Measurements from ENCODE around the gene PRKCE. TPM values are rescaled to one million over a fixed set of nuclear protein-coding genes. Genes with fewer than 3 reads are reported as not detected.

Gene PRKCE
- 1 to 10 TPM; 6.1 to 8.0 TPM for total RNA-seq

DNA sequence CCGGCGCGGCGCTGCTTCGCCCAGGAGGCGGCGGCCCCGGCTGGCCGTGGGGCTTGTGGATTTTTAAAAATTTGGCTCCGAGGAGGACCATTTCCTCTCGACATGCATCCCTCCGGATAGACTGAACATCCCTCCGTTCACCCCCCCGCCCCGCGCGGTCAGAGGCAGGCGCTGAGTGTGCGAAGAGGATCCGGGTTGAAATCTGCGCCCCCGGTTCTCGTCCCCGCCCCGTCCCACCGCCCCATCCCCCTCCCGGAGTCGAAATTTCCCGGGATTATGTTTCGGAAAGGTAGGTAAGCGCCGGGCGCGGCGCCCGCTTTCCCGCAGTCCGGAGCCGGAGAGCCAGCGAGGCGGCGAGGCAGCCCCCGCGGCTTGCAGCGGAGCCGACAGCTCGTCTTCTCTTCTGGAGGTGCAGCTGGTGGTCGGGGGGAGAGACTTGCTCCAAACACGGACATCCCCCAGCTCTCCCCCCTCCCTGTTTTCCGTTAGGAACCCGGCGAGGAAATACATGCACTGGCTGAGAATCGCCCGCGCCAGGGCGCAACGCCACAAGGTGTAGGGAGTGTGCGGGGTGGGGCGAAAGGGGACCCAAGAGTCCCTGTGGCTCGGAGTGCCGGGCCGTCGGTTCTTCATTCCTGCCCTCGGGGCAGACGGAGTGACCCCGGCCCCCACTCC is at the start of gene PRKCE:
TSS of gene PRKCE (plus strand) at position 261 of the 675 bp plus-strand sequence.
- H3K4me3 Mint-ChIP-seq: peak within 1 kb of the TSS; percentile 95
- DNase-seq: peak; percentile 30
- H3K9me3 Mint-ChIP-seq: no peaks in the 10 kb centered on the region
- H3K27ac Mint-ChIP-seq: peak within 1 kb of the TSS; percentile 93
- peaks cover 2% of the 10 kb centered on the region for H3K36me3 Mint-ChIP-seq
- peaks cover 3% of the 10 kb centered on the region for H3K27me3 Mint-ChIP-seq
- H3K4me1 Mint-ChIP-seq: peaks cover 27% of the 10 kb centered on the region

DNA sequence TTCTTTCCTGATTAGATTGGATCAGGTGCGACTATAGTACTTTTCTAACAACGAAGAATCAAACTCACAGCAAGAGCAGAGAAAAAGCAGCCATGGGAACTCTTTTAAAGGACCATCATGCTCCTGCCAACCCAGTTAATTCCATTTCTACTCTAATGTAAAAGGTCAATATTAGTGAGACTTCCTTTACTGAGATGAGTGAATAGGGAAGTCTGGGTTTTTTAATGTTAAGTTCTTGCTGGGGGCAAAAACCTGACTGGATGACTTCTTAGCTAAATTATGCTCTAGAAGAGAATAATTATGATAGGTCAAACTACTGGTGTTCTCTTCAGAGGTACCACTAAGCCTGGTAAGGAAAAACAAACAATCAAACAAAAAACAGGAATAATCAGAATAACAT is 48.9 kb upstream of the PRKCE start:
- peaks cover 8% of the 10 kb centered on the region for H3K4me1 Mint-ChIP-seq
- no peak overlapping the region for H3K4me3 Mint-ChIP-seq
- no peaks in the 10 kb centered on the region for H3K27me3 Mint-ChIP-seq
- H3K27ac Mint-ChIP-seq: no peak overlapping the region
- peaks cover 38% of the 10 kb centered on the region for H3K36me3 Mint-ChIP-seq
- no peak for DNase-seq
- H3K9me3 Mint-ChIP-seq: no peaks in the 10 kb centered on the region

DNA sequence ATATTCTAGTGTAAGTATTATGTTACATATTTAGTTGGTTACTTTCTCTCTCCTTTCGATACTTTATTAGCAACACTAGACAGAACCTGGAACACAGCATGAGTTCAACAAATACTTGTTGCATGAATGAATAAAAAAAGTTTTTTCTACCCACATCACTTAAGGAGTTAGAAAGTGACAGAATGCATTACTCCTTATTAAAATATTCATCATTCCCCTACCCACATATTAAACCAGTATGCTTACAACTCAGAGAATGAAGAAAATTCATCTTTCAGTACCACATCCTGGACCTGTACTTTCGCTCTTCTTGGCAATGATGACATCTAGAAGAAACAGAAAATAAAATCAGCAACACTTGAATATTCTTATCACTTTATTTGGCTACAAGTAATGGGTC is 46.4 kb upstream of the PRKCE start:
- Mint-ChIP-seq H3K9me3 (no peaks in the 10 kb centered on the region), H3K27ac (no peak overlapping the region), H3K36me3 (peaks cover 23% of the 10 kb centered on the region), H3K27me3 (no peaks in the 10 kb centered on the region), H3K4me1 (peaks cover 18% of the 10 kb centered on the region), H3K4me3 (no peak overlapping the region)
- no peak for DNase-seq

DNA sequence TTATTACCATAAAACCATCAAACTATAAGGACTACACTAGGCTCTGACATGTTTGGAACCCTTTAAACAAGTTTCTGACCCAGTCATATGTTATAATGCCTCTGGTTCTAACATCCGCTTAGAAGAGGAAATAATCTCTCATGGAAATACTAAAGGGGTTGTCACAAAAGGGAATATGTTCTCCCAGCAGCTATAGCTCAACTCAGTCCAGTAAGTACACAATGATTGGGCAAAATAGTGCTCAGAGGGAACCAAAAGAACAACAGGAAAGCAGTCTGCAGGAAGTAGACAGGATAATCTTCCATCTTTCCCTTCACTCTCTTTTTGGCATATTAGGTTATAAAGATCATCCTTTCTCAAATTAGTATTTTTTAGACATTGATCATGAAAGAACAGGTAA is 44.7 kb upstream of the PRKCE start:
- no peaks in the 10 kb centered on the region for H3K9me3 Mint-ChIP-seq
- peaks cover 21% of the 10 kb centered on the region for H3K4me1 Mint-ChIP-seq
- H3K36me3 Mint-ChIP-seq: peaks cover 10% of the 10 kb centered on the region
- H3K4me3 Mint-ChIP-seq: no peak overlapping the region
- no peak overlapping the region for H3K27ac Mint-ChIP-seq
- H3K27me3 Mint-ChIP-seq: no peaks in the 10 kb centered on the region
- no peak for DNase-seq

DNA sequence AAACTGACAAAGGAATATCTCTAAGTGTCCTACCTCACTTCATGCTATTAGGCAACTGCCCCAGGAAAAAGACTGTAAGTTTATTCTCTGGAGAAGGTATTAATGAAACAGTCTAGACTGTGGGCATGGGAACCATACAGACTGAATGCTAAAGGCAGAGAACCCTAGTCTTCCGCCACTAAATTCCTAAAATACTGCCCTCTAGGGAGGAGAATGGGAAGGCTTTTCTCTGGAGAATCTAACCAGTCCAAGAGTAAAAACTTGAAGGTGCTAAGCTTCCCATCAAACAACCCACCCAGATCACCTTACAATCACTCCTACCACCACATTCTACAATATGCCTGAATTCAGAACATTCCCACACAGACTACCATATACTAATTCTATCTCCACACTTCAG is 43.8 kb upstream of the PRKCE start:
- Mint-ChIP-seq H3K4me3 (no peak overlapping the region), H3K27me3 (no peaks in the 10 kb centered on the region), H3K9me3 (no peaks in the 10 kb centered on the region), H3K27ac (no peak overlapping the region), H3K4me1 (peaks cover 24% of the 10 kb centered on the region), H3K36me3 (peaks cover 7% of the 10 kb centered on the region)
- DNase-seq: no peak

DNA sequence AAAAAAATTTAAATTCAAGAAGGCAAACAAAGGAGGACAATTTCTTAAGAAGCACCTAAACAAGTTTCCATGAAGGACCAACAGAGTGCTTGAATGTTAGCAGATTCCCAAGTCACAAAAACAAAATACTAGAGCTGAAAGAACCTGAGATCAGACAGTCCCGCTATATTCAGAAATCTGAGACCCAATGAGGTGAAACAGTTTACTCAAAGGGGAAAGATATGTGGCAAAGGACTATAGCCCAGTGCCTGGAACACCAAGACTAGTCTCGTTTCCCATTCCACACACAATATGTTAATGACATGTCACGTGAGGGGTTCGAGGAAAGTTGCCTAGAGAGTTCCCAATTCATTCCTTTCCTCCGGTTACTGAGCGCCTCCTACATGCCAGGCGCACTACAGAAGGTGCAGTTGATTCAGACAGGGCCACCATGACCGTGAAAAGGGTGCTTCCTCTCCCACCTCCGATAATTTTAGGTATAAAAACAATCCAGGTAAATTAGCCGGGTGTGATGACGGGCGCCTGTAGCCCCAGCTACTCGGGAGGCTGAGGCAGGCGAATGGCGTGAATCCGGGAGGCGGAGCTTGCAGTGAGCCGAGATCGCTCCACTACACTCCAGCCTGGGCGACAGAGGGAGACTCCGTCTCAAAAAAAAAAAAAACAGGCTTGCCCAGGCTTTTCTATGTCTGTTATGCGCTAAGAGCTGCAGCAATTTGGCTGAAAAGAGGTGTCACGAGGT is 41.0 kb upstream of the PRKCE start:
- Mint-ChIP-seq H3K4me3 (peak overlapping the region; percentile 96), H3K9me3 (no peaks in the 10 kb centered on the region), H3K27me3 (no peaks in the 10 kb centered on the region), H3K36me3 (no peaks in the 10 kb centered on the region), H3K27ac (peak overlapping the region; percentile 94), H3K4me1 (peaks cover 22% of the 10 kb centered on the region)
- peak; percentile 35 for DNase-seq

DNA sequence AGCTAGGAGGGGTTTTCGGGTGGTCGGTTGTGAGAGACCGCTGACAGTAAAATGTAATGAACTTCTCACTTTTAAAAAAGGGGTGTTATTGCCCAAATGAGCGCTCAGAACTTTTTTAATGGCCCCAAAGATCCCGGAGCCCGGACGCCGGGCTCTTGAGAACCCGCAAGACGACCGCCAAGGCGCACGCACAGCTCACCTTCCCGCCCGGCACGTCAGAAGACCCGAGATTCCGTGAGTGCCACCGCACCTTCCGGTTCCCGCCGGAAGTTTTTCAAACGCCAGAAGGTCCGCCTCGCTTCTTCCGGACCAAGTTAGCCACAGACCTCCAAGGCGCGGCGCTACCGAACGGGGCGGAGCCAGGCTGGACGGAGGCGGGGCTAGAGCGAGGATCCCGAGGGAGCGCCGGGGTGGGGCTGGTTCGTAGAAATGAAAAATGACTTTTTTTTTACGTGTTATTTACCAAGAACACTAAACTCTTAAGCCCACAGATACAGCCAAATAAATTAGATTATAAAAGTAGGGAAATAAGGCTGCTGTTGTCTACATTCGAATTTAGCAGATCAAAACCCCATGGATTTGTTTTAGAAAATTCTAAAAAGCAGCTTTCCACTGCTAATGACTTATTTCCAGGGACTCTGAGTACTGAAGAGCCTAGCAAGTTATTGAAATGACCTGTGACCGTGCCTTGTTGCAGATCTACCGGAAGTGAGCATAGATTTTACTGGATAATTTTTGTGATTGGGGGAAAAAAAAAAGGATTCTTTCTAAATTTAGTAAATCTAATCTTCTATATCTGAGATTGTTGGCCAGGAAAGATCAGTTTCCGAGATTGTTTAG is 40.2 kb upstream of the PRKCE start, which contains the start of gene SRBD1:
TSS of gene SRBD1 (minus strand) at position 248 of the 840 bp plus-strand sequence. CDS start 5,826 bp downstream, outside the sequence.
- H3K4me3 Mint-ChIP-seq: peak within 1 kb of the TSS; percentile 96
- H3K27ac Mint-ChIP-seq: peak within 1 kb of the TSS; percentile 94
- H3K9me3 Mint-ChIP-seq: no peaks in the 10 kb centered on the region
- no peaks in the 10 kb centered on the region for H3K27me3 Mint-ChIP-seq
- H3K36me3 Mint-ChIP-seq: no peaks in the 10 kb centered on the region
- peak; percentile 92 for DNase-seq
- H3K4me1 Mint-ChIP-seq: peaks cover 22% of the 10 kb centered on the region

DNA sequence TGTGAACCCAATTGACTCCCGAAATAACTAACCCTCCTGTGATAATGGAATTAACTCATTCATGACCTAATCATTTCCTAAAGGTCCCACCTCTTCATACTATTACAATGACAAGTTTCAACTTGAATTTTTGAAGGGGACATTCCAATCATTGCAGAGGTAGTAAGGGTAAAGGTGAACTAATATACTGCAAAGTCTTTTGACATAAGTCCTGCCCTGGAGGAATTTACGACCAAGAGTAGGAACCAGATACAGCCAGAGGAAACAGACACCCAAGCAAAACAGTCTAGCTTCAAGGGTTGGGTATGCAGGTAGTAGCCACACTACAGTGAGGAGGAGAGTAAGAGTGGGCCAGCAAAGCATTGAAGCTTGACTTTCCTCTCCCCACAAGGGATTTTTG is 39.2 kb upstream of the PRKCE start:
- Mint-ChIP-seq H3K36me3 (no peaks in the 10 kb centered on the region), H3K4me3 (no peak overlapping the region), H3K27ac (no peak overlapping the region), H3K27me3 (no peaks in the 10 kb centered on the region), H3K4me1 (peaks cover 19% of the 10 kb centered on the region), H3K9me3 (no peaks in the 10 kb centered on the region)
- DNase-seq: no peak

DNA sequence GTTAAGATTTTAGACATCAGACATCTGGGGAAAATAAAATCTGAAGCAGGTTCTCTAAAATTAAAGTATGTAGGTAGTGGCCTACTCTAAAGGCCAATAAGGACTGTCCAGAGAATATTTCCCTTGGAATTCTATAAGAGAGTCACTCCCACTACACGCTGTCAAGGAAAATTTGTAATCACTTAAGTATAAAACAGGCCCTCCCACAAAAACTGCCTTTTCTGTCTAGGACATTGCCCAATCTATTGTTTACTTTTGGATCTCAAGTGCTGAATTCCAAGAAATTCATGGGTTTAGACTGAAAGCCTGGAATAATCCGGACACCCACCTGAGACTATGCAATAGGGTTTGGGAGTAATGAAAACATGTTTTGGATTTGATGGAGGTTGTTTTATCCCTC is 38.7 kb upstream of the PRKCE start:
- Mint-ChIP-seq H3K36me3 (no peaks in the 10 kb centered on the region), H3K27ac (no peak overlapping the region), H3K4me1 (peaks cover 18% of the 10 kb centered on the region), H3K9me3 (no peaks in the 10 kb centered on the region), H3K4me3 (no peak overlapping the region), H3K27me3 (no peaks in the 10 kb centered on the region)
- no peak for DNase-seq

DNA sequence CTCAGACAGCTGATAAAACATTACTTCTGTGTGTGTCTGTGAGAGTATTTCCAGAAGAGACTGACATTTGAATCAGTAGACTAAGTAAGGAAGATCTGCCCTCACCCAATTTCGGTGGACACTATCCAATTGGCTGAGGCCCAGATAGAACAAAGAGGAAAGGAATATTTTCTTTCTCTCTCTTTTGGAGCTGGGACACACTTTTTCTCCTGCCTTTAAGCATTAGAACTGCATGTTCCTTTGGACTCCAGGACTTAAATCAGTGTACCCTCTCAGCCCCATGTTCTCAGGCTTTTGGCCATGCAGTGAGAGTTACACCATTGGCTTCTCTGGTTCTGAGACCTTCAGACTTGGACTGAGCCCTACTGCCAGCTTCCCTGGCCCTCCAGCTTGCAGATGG is 37.1 kb upstream of the PRKCE start:
- Mint-ChIP-seq H3K27me3 (no peaks in the 10 kb centered on the region), H3K9me3 (no peaks in the 10 kb centered on the region), H3K27ac (no peak overlapping the region), H3K4me3 (no peak overlapping the region), H3K36me3 (no peaks in the 10 kb centered on the region), H3K4me1 (peaks cover 12% of the 10 kb centered on the region)
- no peak for DNase-seq

DNA sequence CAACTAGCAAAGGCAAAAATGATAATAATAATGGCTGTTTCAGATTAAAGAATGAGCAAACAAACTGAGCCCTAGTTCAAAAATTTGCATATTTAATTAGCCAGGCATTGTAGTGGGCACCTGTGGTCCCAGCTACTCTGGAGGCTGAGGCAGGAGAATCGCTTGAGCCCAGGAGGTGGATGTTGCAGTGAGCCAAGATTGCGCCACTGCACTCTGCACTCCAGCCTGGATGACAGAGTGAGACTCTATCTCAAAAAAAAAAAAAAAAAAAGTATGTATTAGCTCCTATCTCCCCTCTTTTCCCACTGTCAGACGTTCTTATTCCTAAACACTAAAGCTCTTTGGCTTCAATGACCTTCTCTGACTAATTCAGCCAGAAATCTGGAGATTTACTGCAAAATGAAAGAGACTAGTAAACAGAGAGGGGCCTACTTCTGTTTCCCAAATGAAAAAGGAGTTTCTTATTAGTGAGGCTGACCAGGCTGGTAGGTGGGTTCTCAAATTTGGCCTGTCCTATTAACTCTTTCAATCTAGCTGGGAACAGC is 36.5 kb upstream of the PRKCE start:
- Mint-ChIP-seq H3K4me3 (no peak overlapping the region), H3K4me1 (peaks cover 9% of the 10 kb centered on the region), H3K27me3 (peaks cover 4% of the 10 kb centered on the region), H3K9me3 (no peaks in the 10 kb centered on the region), H3K36me3 (no peaks in the 10 kb centered on the region), H3K27ac (no peak overlapping the region)
- DNase-seq: no peak

DNA sequence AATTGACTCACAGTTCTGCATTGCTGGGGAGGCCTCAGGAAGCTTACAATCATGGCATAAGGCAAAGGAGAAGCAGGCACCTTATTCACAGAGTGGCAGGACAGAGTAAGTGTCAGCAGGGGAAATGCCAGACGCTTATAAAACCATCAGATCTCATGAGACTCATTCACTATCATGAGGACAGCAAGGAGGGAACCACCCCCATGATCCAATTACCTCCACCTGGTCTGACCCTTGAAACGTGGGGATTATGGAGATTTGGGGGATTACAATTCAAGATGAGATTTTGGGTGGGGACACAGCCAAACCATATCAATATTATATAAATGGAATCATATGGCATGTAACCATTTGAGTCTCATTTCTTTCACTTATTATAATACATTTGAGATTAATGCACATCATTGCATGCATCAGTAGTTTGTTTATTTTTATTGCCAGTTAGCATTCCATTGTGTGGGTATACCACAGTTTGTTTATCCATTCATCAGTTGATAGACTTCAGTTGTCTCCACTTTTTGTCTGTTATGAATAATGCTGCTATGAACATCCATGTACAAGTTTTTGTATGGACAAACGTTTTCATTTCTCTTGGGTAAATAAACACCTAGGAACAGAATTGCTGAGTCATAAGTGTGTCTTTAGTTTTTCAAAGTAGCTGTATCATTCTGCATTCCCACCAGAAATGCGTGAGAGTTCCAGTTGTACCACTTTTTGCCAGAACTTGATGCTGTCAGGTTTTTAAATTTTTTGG is 34.6 kb upstream of the PRKCE start:
- Mint-ChIP-seq H3K27ac (no peak overlapping the region), H3K36me3 (no peaks in the 10 kb centered on the region), H3K27me3 (peaks cover 13% of the 10 kb centered on the region), H3K4me1 (peaks cover 3% of the 10 kb centered on the region), H3K4me3 (no peak overlapping the region), H3K9me3 (no peaks in the 10 kb centered on the region)
- DNase-seq: no peak

DNA sequence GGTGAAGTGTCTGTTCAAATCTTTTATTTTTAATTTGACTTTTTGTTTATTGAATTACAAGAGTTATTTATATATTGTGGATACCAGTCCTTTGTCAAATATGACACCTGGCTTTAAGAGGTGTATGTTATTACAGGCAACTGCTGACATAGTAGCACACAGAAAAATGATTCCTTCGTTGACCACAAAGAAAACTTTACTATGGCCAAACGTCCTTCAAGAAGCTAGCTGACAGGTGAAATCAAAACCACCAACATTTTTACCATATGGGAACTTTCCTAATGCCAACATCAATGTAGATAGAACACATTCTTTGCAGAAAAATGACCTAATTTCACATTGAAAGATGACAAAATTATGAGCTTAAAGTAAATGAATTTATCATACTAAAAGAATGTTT is 34.0 kb upstream of the PRKCE start:
- DNase-seq: no peak
- Mint-ChIP-seq H3K4me1 (no peaks in the 10 kb centered on the region), H3K4me3 (no peak overlapping the region), H3K36me3 (no peaks in the 10 kb centered on the region), H3K27ac (no peak overlapping the region), H3K27me3 (peaks cover 15% of the 10 kb centered on the region), H3K9me3 (no peaks in the 10 kb centered on the region)

DNA sequence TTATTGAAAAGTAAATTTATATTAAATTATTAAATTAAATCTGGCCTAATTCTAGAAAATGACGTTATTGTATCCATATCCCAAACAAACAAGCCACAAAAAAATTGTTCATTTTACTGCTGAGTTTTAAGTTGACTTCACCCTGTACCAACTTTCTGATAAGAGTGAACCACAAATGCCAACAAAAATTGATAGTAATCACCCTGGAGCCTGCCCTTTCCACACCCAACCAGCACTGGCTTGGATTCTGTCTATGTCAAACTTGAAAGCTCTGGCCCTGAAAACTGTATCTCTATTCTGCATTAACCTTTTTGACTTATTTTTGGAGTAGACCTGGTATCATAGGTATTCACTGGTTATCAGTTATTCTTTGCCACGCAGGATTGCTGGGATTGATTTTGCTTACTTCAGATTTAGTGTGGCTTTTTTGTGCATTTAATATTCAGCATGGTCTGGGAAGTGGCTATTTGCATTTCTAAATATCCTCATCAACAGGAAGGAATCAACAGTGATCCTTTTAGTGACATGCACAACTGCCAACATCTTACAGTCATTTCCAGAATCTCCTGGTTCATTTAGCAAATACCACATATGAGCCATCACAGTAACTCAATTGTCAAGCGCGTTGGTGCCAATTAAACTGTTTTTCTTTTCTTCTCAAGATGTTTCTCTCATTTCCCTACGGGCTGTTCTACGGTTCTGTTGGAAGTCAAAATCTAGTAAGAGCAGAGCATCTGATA is 29.0 kb upstream of the PRKCE start:
- H3K27ac Mint-ChIP-seq: no peak overlapping the region
- no peaks in the 10 kb centered on the region for H3K9me3 Mint-ChIP-seq
- no peaks in the 10 kb centered on the region for H3K4me1 Mint-ChIP-seq
- no peak overlapping the region for H3K4me3 Mint-ChIP-seq
- no peaks in the 10 kb centered on the region for H3K36me3 Mint-ChIP-seq
- H3K27me3 Mint-ChIP-seq: peaks cover 17% of the 10 kb centered on the region
- DNase-seq: no peak

Data from activated naive CD8-positive, alpha-beta T cell treated with anti-CD3 and anti-CD28 coated beads for 36 hours (primary cell).